A549 (cell line): ENCODE results near the gene CYP2E1.

Experiments
- BHLHE40 ChIP-seq: IDR thresholded peaks from 2 replicates; pipeline ENCODE4 v1.6.1; 2012; ENCODE audit warnings: low read depth, low read length, inconsistent platforms
- CTCF ChIP-seq: fragments of >200 bp; sonication (Bioruptor Twin); formaldehyde crosslinking; IDR thresholded peaks from 3 replicates; pipeline ENCODE4 v1.5.1; 2016
- MAX ChIP-seq: IDR thresholded peaks from 2 replicates; pipeline ENCODE4 v1.6.1; 2012
- RAD21 ChIP-seq, 2 experiments: fragments of >200 bp in 1 of 2; sonication (Bioruptor Twin) in 1 of 2; formaldehyde crosslinking in 1 of 2; IDR thresholded peaks in 1 of 2; conservative IDR thresholded peaks in 1 of 2; 2 replicates in 1 of 2; 3 replicates in 1 of 2; pipeline ENCODE4 v1.6.1; 2012 to 2018; ENCODE audit warnings: inconsistent platforms in 1 of 2

- no peak for TF ChIP-seq RAD21 (conservative IDR thresholded peaks at IDR 0.05 in 1 of 2, IDR thresholded peaks at IDR 0.05 in 1 of 2)
- TF ChIP-seq CTCF: no peak
- no peak for TF ChIP-seq BHLHE40
- TF ChIP-seq MAX: no peak
Measured at GRCh38 chr10:133523631-133524203, 3.4 kb upstream of the CYP2E1 start.
